Measurements from ENCODE around the gene GALNTL6.

GALNTL6 gene

GRCh38 chr4:172099376-172099775 lies 286.2 kb downstream of the GALNTL6 start:
- H3K4me3 ChIP-seq (ENCODE audit: control insufficient read depth, low read depth, low read length), result no peak overlapping the region
- no peak for DNase-seq (ENCODE audit: low read depth)
- TF ChIP-seq CTCF (conservative IDR thresholded peaks at IDR 0.05; ENCODE audit: control insufficient read depth, insufficient read depth, low read depth, low read length), result no peak

GRCh38 chr4:172103456-172103855 lies 290.3 kb downstream of the GALNTL6 start:
- TF ChIP-seq CTCF (conservative IDR thresholded peaks at IDR 0.05; ENCODE audit: control insufficient read depth, insufficient read depth, low read depth, low read length), result no peak
- DNase-seq (ENCODE audit: low read depth), result no peak
- no peak overlapping the region for H3K4me3 ChIP-seq (ENCODE audit: control insufficient read depth, low read depth, low read length)

GRCh38 chr4:172104539-172104938 lies 291.3 kb downstream of the GALNTL6 start:
- peak; percentile 0 for DNase-seq (ENCODE audit: low read depth)
- H3K4me3 ChIP-seq (ENCODE audit: control insufficient read depth, low read depth, low read length), result no peak overlapping the region
- TF ChIP-seq CTCF (conservative IDR thresholded peaks at IDR 0.05; ENCODE audit: control insufficient read depth, insufficient read depth, low read depth, low read length), result no peak

- no peak for TF ChIP-seq CTCF (conservative IDR thresholded peaks at IDR 0.05; ENCODE audit: control insufficient read depth, insufficient read depth, low read depth, low read length)
- DNase-seq (ENCODE audit: low read depth), result no peak
- H3K4me3 ChIP-seq (ENCODE audit: control insufficient read depth, low read depth, low read length), result no peak overlapping the region
Measured at GRCh38 chr4:172105918-172106317, 292.7 kb downstream of the GALNTL6 start.

GRCh38 chr4:172109466-172109865 lies 296.3 kb downstream of the GALNTL6 start:
- no peak for TF ChIP-seq CTCF (conservative IDR thresholded peaks at IDR 0.05; ENCODE audit: control insufficient read depth, insufficient read depth, low read depth, low read length)
- H3K4me3 ChIP-seq (ENCODE audit: control insufficient read depth, low read depth, low read length), result no peak overlapping the region
- no peak for DNase-seq (ENCODE audit: low read depth)

GRCh38 chr4:172124656-172125308 lies 311.6 kb downstream of the GALNTL6 start:
- no peak for DNase-seq (ENCODE audit: low read depth)
- H3K4me3 ChIP-seq (ENCODE audit: control insufficient read depth, low read depth, low read length), result no peak overlapping the region
- TF ChIP-seq CTCF (conservative IDR thresholded peaks at IDR 0.05; ENCODE audit: control insufficient read depth, insufficient read depth, low read depth, low read length), result no peak

- TF ChIP-seq CTCF (conservative IDR thresholded peaks at IDR 0.05; ENCODE audit: control insufficient read depth, insufficient read depth, low read depth, low read length), result no peak
- no peak overlapping the region for H3K4me3 ChIP-seq (ENCODE audit: control insufficient read depth, low read depth, low read length)
- DNase-seq (ENCODE audit: low read depth), result no peak
Measured at GRCh38 chr4:172125443-172125842, 312.2 kb downstream of the GALNTL6 start.
